Kidney (tissue), 14 donors: ENCODE data around the gene SELENOP. TPM values are rescaled to one million over a fixed set of nuclear protein-coding genes. Genes with fewer than 3 reads are reported as not detected.

Experiments
- DNase-seq, 5 donors: peaks; one replicate each; pipeline ENCODE4 v3.0.0-alpha.2; 2013 to 2020
- FAIRE-seq: peaks from 2 replicates; lab custom pipeline; 2012; peaks lifted over from hg19 to GRCh38; lab: Jason Lieb, UNC
- H3K27ac ChIP-seq, 2 donors: one replicate each; pipeline ENCODE4 v1.7.0; 2013; ENCODE audit warnings: low read depth in 2 of 2, low read length in 2 of 2, inconsistent platforms in 1 of 2
- H3K27me3 ChIP-seq: one replicate; pipeline ENCODE4 v1.7.1; 2013; ENCODE audit warnings: low read length, inconsistent platforms; ENCODE audit not compliant: control insufficient read depth, insufficient read depth
- H3K36me3 ChIP-seq, 3 donors: one replicate each; pipeline versions ENCODE4 v1.7.0 to v1.7.1; 2013; ENCODE audit warnings: low read length in 3 of 3, control low read depth in 1 of 3, inconsistent platforms in 1 of 3; ENCODE audit not compliant: insufficient read depth in 3 of 3, control insufficient read depth in 2 of 3
- H3K4me1 ChIP-seq, 3 donors: one replicate each; pipeline versions ENCODE4 v1.7.0 to v1.7.1; 2013; ENCODE audit warnings: low read length in 3 of 3, inconsistent platforms in 1 of 3, low read depth in 1 of 3; ENCODE audit not compliant: control insufficient read depth in 2 of 3, insufficient read depth in 2 of 3
- H3K4me3 ChIP-seq, 3 donors: one replicate each; pipeline versions ENCODE4 v1.7.0 to v1.8.1; 2013; ENCODE audit warnings: low read length in 3 of 3, control low read depth in 1 of 3, inconsistent platforms in 1 of 3
- H3K9ac ChIP-seq, 3 donors: one replicate each; pipeline versions ENCODE4 v1.7.0 to v1.7.1; 2013; ENCODE audit warnings: low read length in 3 of 3, control low read depth in 1 of 3, inconsistent platforms in 1 of 3
- H3K9me3 ChIP-seq, 3 donors: one replicate each; pipeline versions ENCODE4 v1.7.0 to v1.7.1; 2013; ENCODE audit warnings: low read length in 3 of 3, control low read depth in 1 of 3, inconsistent platforms in 1 of 3; ENCODE audit not compliant: control insufficient read depth in 2 of 3, insufficient read depth in 1 of 3
- CTCF ChIP-seq: IDR thresholded peaks from 3 replicates; pipeline ENCODE4 v1.5.1; 2012; ENCODE audit warnings: mild to moderate bottlenecking, moderate library complexity, borderline replicate concordance; ENCODE audit not compliant: insufficient read depth; ENCODE audit errors: extremely low read depth
- intact Hi-C: fragments of 100-400 bp; cut with DNase I; formaldehyde crosslinking; loops from one replicate; pipeline ENCODE4 v1.11.1; 2022
- polyA plus RNA-seq: library from polyadenylated mRNA; stranded (reverse); fragments of 350-450 nt; fragmentation: Illumina TruSeq; extraction: RNeasy Lipid Tissue Mini Kit (QIAGEN cat#74804); gene quantifications from one replicate; pipeline ENCODE4 v1.2.3, GENCODE V29; 2014; ENCODE audit warnings: low read depth, low replicate concordance; ENCODE audit not compliant: insufficient read depth
- total RNA-seq: library from RNA; stranded (reverse); fragmentation: NEBNext Ultra II Directional; extraction: Animal tissue kit (Norgen Biotek cat#: 25700); gene quantifications from one replicate; pipeline ENCODE4 v1.2.1, GENCODE V29; 2021
- donor health status: control.
- donor health status: control.
- donor health status: control.
- donor health status: control.
- donor health status: control.
- donor health status: DM: yes; HTN: yes; CAD: no.
- donor health status: Normal renal cell carcinoma (clear cell type).

SELENOP gene
- total and polyA plus RNA-seq, 2 donors from 2014 or later, result 305 to 390 TPM

DNA sequence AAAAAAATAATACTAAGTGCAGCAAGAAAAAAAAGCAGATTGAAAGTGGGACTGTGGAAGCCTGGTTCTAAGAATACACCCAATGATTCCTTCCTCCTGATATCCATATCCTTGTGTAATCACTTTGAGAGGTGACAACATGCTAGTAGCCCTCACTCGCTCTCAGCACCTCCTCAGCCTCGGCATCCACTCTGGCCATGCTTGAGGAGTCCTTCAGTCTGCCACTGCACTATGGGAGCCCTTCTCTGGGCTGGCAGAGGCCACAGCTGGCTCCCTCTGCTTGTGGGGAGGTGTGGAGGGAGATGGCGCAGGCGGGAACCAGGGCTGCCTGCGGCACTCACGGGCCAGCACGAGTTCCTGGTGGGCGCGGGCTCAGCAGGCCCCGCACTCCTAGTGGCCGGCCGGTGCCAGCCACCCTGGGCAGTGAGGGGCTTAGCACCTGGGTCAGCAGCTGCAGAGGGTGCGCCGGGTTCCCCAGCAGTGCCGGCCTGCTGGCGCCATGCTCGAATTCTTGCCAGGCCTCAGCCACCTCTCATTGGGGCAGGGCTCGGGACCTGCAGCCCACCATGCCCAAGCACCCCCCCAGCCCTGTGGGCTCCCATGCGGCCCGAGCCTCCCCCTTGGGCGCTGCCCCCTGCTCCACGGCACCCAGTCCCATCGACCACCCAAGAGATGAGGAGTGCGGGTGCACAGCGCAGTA lies 24.5 kb upstream of the SELENOP start:
- Histone ChIP-seq H3K27me3 (no peaks in the 10 kb centered on the region), H3K4me3 (no peak overlapping the region), H3K4me1 (peaks cover 0 to 21% (median 2%) of the 10 kb centered on the region in 3 donors), H3K9ac (no peak overlapping the region), H3K27ac (no peak overlapping the region), H3K9me3 (peaks cover 0 to 4% (median 0%) of the 10 kb centered on the region in 3 donors), H3K36me3 (no peaks in the 10 kb centered on the region)
- intact Hi-C loops, result no loop called here
- no peak for TF ChIP-seq CTCF
- DNase-seq (no peak), FAIRE-seq (no peak)

GRCh38 chr5:42832060-42832459 lies 20.4 kb upstream of the SELENOP start:
- H3K27ac ChIP-seq, result no peak overlapping the region
- H3K27me3 ChIP-seq, result no peaks in the 10 kb centered on the region
- DNase-seq, result no peak
- no peak for FAIRE-seq
- H3K9ac ChIP-seq, result no peak overlapping the region
- H3K9me3 ChIP-seq, result no peaks in the 10 kb centered on the region
- H3K4me1 ChIP-seq, result no peaks in the 10 kb centered on the region
- no peak overlapping the region for H3K4me3 ChIP-seq
- H3K36me3 ChIP-seq, result no peaks in the 10 kb centered on the region
- no peak for TF ChIP-seq CTCF
- intact Hi-C loops, result no loop called here

GRCh38 chr5:42830924-42831323 lies 19.2 kb upstream of the SELENOP start:
- Histone ChIP-seq H3K9ac (no peak overlapping the region), H3K9me3 (no peaks in the 10 kb centered on the region), H3K36me3 (no peaks in the 10 kb centered on the region), H3K27me3 (no peaks in the 10 kb centered on the region), H3K4me3 (no peak overlapping the region), H3K4me1 (no peaks in the 10 kb centered on the region), H3K27ac (no peak overlapping the region)
- no peak for FAIRE-seq
- DNase-seq, result no peak
- no peak for TF ChIP-seq CTCF
- intact Hi-C loops, result no loop called here

GRCh38 chr5:42828671-42829070 lies 17.0 kb upstream of the SELENOP start:
- intact Hi-C loops, result no loop called here
- no peaks in the 10 kb centered on the region for H3K36me3 ChIP-seq
- FAIRE-seq (no peak), DNase-seq (no peak)
- no peaks in the 10 kb centered on the region for H3K9me3 ChIP-seq
- H3K4me3 ChIP-seq, result no peak overlapping the region
- H3K4me1 ChIP-seq, result peaks cover 0 to 9% (median 7%) of the 10 kb centered on the region in 3 donors
- H3K9ac ChIP-seq, result no peak overlapping the region
- TF ChIP-seq CTCF, result no peak
- no peak overlapping the region for H3K27ac ChIP-seq
- no peaks in the 10 kb centered on the region for H3K27me3 ChIP-seq
